GM21360 (cell line): Measurements from ENCODE around the gene PGM2L1.
"Not testable (repeated sequence)": the region's sequence is repeated elsewhere in the genome, so short reads cannot be mapped to it uniquely, and the experiment has no call there.

Experiments used
- ATAC-seq: cut with Tn5 transposase; IDR thresholded peaks from one replicate; pipeline ENCODE4 v1.9.1; 2021; ENCODE audit warnings: mild to moderate bottlenecking, moderate library complexity; ENCODE audit not compliant: unreplicated experiment

The PGM2L1 gene

GRCh38 chr11:74341921-74342320 lies 56.3 kb downstream of the PGM2L1 start:
- ATAC-seq, result no peak

GRCh38 chr11:74339619-74340018 lies 58.6 kb downstream of the PGM2L1 start:
- ATAC-seq, result no peak

GRCh38 chr11:74338963-74339362 lies 59.3 kb downstream of the PGM2L1 start:
- no peak for ATAC-seq

GRCh38 chr11:74333193-74333592 lies 65.0 kb downstream of the PGM2L1 start:
- ATAC-seq, result no peak

- ATAC-seq, result no peak
These were observed 65.9 kb downstream of the PGM2L1 start for GRCh38 chr11:74332291-74332690.

GRCh38 chr11:74331000-74331399 lies 67.2 kb downstream of the PGM2L1 start:
- ATAC-seq, result not testable (repeated sequence)

- ATAC-seq, result no peak
These were observed 68.0 kb downstream of the PGM2L1 start for GRCh38 chr11:74330075-74330858.

GRCh38 chr11:74327076-74327475 lies 71.2 kb downstream of the PGM2L1 start:
- no peak for ATAC-seq

- no peak for ATAC-seq
These were observed 71.6 kb downstream of the PGM2L1 start for GRCh38 chr11:74326665-74327064.

- ATAC-seq, result no peak
These were observed 72.3 kb downstream of the PGM2L1 start for GRCh38 chr11:74325649-74326645.

GRCh38 chr11:74322667-74323066 lies 75.6 kb downstream of the PGM2L1 start:
- ATAC-seq, result no peak

- ATAC-seq, result no peak
These were observed 76.6 kb downstream of the PGM2L1 start for GRCh38 chr11:74321487-74322188.

GRCh38 chr11:74320538-74320937 lies 77.7 kb downstream of the PGM2L1 start:
- ATAC-seq, result no peak

- no peak for ATAC-seq
These were observed 79.0 kb downstream of the PGM2L1 start for GRCh38 chr11:74319139-74319816.

- ATAC-seq, result no peak
These were observed 79.8 kb downstream of the PGM2L1 start for GRCh38 chr11:74318241-74318932.

- no peak for ATAC-seq
These were observed 81.3 kb downstream of the PGM2L1 start for GRCh38 chr11:74316772-74317505.

GRCh38 chr11:74312326-74312725 lies 85.9 kb downstream of the PGM2L1 start:
- ATAC-seq, result no peak

- no peak for ATAC-seq
These were observed 86.8 kb downstream of the PGM2L1 start, which contains the start of gene P4HA3 for GRCh38 chr11:74311352-74311926. Gene P4HA3, minus strand, starts transcription at chr11:74311640. Its CDS starts 29 bp downstream, at chr11:74311611.

- ATAC-seq, result no peak
These were observed 87.4 kb downstream of the PGM2L1 start for GRCh38 chr11:74310857-74311256.
